ENCODE results near the gene GRB14.

Gene GRB14

DNA sequence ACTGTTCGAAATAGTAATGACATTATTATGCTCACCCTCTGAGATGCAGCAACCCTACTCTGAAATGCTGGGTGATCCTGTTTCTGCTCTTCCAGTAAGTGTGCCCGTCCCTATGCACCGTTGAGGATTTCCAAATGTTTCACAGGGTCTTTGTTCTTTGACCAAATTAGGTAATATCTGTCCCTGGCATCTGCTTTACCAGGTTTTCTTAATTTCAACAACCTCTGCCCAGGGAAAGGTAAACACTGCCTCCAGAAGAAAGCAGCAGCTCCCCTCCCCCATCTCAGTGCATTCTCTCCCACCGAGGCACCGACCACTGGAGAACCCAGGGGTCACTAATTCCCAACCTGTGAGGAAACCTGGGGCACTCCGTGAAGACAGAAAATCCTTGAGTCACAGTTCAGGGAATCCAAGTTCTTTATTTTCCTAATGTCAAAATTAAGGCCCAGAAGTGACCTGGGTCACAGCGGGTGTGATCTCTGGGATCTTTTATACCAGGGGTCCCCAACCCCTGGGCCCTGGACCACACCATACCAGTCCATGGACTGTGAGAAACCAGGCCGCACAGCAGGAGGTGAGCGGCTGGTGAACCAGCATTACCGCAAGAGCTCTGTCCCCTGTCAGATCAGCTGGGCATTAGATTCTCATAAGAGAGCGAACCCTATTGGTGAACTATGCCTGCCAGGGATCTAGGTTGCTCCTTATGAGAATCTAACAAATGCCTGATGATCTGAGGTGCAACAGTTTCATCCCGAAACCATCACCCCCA, 1.2 kb upstream of the GRB14 start:
- DNase-seq, result no peak
- TF ChIP-seq CTCF (IDR thresholded peaks at IDR 0.05; ENCODE audit: low read depth, low read length), result no peak
- Histone ChIP-seq H3K4me3 (ENCODE audit: low read depth, low read length) (no peak overlapping the region), H3K9me3 (no peaks in the 10 kb centered on the region), H3K4me1 (no peaks in the 10 kb centered on the region), H3K36me3 (no peaks in the 10 kb centered on the region), H3K27me3 (peaks cover 4% of the 10 kb centered on the region)

DNA sequence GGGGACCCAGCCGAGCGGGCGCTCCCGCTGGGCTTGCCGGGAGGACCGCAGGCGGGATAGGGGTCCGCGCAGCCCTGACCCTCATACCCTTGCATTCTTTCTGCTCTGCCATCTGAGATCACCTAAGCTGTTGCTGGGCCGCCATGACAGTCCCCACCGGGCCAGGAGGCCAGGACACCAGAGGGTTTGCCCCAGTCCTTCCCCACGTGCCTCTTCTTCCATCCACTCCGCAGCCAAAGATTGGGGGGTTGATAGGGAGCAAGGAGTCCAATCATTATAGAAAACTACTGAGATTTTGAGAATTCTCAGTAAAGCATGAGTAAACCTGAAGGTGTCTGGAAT, 453 bp upstream of the GRB14 start:
- peaks cover 4% of the 10 kb centered on the region for H3K27me3 ChIP-seq
- H3K36me3 ChIP-seq, result no peaks in the 10 kb centered on the region
- no peaks in the 10 kb centered on the region for H3K9me3 ChIP-seq
- no peaks in the 10 kb centered on the region for H3K4me1 ChIP-seq
- peak overlapping the region; percentile 51 for H3K4me3 ChIP-seq (ENCODE audit: low read depth, low read length)
- no peak for DNase-seq
- no peak for TF ChIP-seq CTCF (IDR thresholded peaks at IDR 0.05; ENCODE audit: low read depth, low read length)

- peak overlapping the region; percentile 41; the same call in 1 of the 2 replicates for H3K4me3 ChIP-seq (ENCODE audit: low read depth, low read length)
- DNase-seq, result no peak
Observed at GRCh38 chr2:164620457-164620856, 825 bp downstream of the GRB14 start.

DNA sequence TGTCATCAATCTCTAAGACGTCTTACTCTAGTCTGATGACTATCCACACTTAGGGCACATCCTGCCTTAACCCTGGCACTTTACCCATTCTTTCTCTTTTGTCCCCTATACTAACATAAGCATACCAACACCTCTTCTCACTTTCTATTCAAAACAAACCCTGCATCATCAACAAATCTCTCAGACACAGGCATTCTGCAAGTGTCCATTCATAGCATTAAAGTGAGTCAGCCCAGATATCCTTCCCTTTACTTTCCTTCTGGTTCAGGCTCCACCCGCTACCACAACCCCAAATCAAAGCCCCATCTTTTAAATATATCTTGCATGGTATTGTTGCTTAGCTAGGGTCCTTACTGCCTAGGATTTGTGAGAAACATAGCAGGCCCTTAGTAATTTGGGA, 3.8 kb downstream of the GRB14 start:
- no peak for TF ChIP-seq CTCF (IDR thresholded peaks at IDR 0.05; ENCODE audit: low read depth, low read length)
- DNase-seq, result no peak
- Histone ChIP-seq H3K4me1 (no peaks in the 10 kb centered on the region), H3K27me3 (peaks cover 4% of the 10 kb centered on the region), H3K4me3 (ENCODE audit: low read depth, low read length) (no peak overlapping the region), H3K36me3 (no peaks in the 10 kb centered on the region), H3K9me3 (no peaks in the 10 kb centered on the region)

More at GRCh38 chr2:164620457-164620856, 825 bp downstream of the GRB14 start:
- TF ChIP-seq CTCF (IDR thresholded peaks at IDR 0.05; ENCODE audit: low read depth, low read length), result no peak
- H3K9me3 ChIP-seq, result no peaks in the 10 kb centered on the region
- peaks cover 4% of the 10 kb centered on the region for H3K27me3 ChIP-seq
- H3K4me1 ChIP-seq, result no peaks in the 10 kb centered on the region
- no peaks in the 10 kb centered on the region for H3K36me3 ChIP-seq

GRCh38 chr2:164613321-164613982, 7.8 kb downstream of the GRB14 start:
- no peaks in the 10 kb centered on the region for H3K4me1 ChIP-seq
- H3K9me3 ChIP-seq, result no peaks in the 10 kb centered on the region
- H3K27me3 ChIP-seq, result no peaks in the 10 kb centered on the region
- H3K36me3 ChIP-seq, result no peaks in the 10 kb centered on the region
- TF ChIP-seq CTCF (IDR thresholded peaks at IDR 0.05; ENCODE audit: low read depth, low read length), result no peak
- no peak for DNase-seq
- H3K4me3 ChIP-seq (ENCODE audit: low read depth, low read length), result no peak overlapping the region

GRCh38 chr2:164609790-164610189, 11.5 kb downstream of the GRB14 start:
- no peak for TF ChIP-seq CTCF (IDR thresholded peaks at IDR 0.05; ENCODE audit: low read depth, low read length)
- Histone ChIP-seq H3K4me3 (ENCODE audit: low read depth, low read length) (no peak overlapping the region), H3K4me1 (no peaks in the 10 kb centered on the region), H3K36me3 (no peaks in the 10 kb centered on the region), H3K27me3 (no peaks in the 10 kb centered on the region), H3K9me3 (no peaks in the 10 kb centered on the region)
- no peak for DNase-seq

Data from BE2C (cell line).